Nephron (organoid): ENCODE results near the gene NOTUM.

ENCODE experiments used
- H3K27ac Mint-ChIP-seq, 3 experiments: 2 replicates each; pipeline ENCODE4 v1.8.0; 2020; ENCODE audit warnings: mixed read lengths in 3 of 3, mild to moderate bottlenecking in 2 of 3, moderate library complexity in 1 of 3
- H3K27me3 Mint-ChIP-seq: 2 replicates; pipeline ENCODE4 v1.8.0; 2021; ENCODE audit warnings: low read depth, mild to moderate bottlenecking, moderate library complexity, mixed read lengths
- H3K36me3 Mint-ChIP-seq: 2 replicates; pipeline ENCODE4 v1.8.0; 2020; ENCODE audit warnings: low read depth, mixed read lengths
- H3K4me1 Mint-ChIP-seq: 2 replicates; pipeline ENCODE4 v1.8.0; 2020; ENCODE audit warnings: mixed read lengths
- H3K4me3 Mint-ChIP-seq, 3 experiments: 2 replicates each; pipeline ENCODE4 v1.8.0; 2020; ENCODE audit warnings: mild to moderate bottlenecking in 3 of 3, mixed read lengths in 3 of 3, moderate library complexity in 2 of 3
- H3K9me3 Mint-ChIP-seq: 2 replicates; pipeline ENCODE4 v1.8.0; 2020; ENCODE audit warnings: mixed read lengths
- TF ChIP-seq, protein P1 (sequence below), 3 experiments: fragments of 200-600 bp; sonication (generic); IDR thresholded peaks; one replicate each; pipeline ENCODE4 v1.5.0; 2021; ENCODE audit warnings: antibody characterized with exemption in 3 of 3; ENCODE audit not compliant: unreplicated experiment in 3 of 3

The NOTUM gene

DNA sequence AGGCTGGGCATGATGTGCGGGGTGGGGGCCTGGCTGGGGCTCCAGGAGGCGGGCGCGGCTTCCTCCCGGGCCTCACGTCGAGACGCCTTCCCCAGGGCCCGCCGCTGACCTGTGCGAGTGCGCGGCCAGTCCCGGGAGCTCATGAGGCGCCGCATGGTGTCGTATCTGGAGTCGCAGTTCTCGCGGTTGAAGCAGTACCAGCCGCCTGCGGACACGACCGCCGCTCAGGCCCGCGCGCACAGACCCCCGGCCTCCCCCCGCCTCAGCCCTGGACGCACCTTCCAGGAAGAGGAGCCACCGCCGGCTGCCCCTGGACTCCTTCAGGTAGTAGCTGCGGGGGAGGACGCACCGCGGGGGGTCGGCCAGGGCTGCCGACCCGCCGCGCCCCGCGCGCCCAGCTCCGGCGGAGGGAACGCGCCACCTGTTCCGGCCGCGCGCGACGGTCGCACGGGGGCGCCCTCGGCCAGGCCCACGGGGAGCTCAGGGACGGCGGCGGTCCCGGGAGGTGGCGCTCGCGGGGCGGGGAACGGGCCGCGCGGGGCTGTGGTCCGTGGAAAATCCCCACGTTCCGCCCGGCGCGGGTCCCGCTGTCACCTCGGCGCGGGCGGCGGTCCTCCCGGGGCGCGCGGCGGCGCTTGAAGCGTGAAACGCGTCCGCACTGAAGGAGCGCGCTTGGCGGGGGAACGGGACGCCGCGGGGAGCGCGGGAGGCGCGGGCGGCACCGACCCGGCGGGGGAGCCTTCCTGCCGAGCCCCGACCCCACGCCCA lies 1.4 kb downstream of the NOTUM start:
- TF ChIP-seq, protein P1, sequence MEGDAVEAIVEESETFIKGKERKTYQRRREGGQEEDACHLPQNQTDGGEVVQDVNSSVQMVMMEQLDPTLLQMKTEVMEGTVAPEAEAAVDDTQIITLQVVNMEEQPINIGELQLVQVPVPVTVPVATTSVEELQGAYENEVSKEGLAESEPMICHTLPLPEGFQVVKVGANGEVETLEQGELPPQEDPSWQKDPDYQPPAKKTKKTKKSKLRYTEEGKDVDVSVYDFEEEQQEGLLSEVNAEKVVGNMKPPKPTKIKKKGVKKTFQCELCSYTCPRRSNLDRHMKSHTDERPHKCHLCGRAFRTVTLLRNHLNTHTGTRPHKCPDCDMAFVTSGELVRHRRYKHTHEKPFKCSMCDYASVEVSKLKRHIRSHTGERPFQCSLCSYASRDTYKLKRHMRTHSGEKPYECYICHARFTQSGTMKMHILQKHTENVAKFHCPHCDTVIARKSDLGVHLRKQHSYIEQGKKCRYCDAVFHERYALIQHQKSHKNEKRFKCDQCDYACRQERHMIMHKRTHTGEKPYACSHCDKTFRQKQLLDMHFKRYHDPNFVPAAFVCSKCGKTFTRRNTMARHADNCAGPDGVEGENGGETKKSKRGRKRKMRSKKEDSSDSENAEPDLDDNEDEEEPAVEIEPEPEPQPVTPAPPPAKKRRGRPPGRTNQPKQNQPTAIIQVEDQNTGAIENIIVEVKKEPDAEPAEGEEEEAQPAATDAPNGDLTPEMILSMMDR (IDR thresholded peaks at IDR 0.05; ENCODE audit: unreplicated experiment in 3 of 3): peak; percentile 74 to 78 (median 76)
- H3K9me3 Mint-ChIP-seq: no peaks in the 10 kb centered on the region
- H3K27ac Mint-ChIP-seq: no peak overlapping the region
- H3K4me3 Mint-ChIP-seq: peak overlapping the region in 2 of 3 experiments; percentile 74 to 79
- peaks cover 47% of the 10 kb centered on the region for H3K27me3 Mint-ChIP-seq
- peaks cover 13% of the 10 kb centered on the region for H3K4me1 Mint-ChIP-seq
- H3K36me3 Mint-ChIP-seq: no peaks in the 10 kb centered on the region

DNA sequence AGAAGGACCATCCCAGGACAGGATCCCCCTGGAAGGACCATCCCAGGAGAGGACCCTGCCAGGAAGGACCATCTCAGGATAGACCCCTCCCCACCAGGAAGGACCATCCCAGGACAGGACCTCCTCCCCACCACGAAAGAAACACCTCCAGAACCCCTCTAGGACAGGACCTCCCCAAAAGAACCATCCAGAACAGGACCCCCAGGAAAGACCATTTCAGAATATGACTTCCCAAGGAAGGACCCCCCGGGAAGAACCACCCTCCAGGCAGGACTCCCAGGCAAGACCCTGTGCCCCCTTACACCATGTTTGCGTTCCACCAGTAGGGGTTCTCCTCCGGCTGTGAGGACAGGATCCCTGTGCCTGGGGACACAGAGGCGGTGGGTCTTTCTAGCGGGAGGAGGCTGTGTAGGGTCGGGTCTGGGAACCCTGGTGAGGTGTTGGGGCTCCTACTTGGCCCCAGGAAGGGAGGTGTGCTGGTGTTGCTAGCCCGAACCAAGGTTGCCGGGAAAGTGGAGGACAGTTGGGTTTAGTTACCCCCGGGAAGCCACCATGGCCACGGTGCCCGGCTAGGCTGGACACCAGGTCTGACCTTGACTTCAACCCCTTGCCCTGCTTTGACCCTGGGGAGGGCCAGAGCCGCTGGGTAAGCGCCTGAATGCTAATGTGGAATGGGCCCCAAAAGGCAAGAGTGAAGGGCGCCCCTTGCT lies 2.2 kb downstream of the NOTUM start:
- peak overlapping the region; percentile 74 to 79 (median 76) for H3K4me3 Mint-ChIP-seq
- peaks cover 39% of the 10 kb centered on the region for H3K27me3 Mint-ChIP-seq
- H3K4me1 Mint-ChIP-seq: peaks cover 6% of the 10 kb centered on the region
- H3K9me3 Mint-ChIP-seq: no peaks in the 10 kb centered on the region
- peak overlapping the region in 1 of 3 experiments; percentile 39 for H3K27ac Mint-ChIP-seq
- TF ChIP-seq, protein P1 (IDR thresholded peaks at IDR 0.05; ENCODE audit: unreplicated experiment in 3 of 3): no peak
- no peaks in the 10 kb centered on the region for H3K36me3 Mint-ChIP-seq

DNA sequence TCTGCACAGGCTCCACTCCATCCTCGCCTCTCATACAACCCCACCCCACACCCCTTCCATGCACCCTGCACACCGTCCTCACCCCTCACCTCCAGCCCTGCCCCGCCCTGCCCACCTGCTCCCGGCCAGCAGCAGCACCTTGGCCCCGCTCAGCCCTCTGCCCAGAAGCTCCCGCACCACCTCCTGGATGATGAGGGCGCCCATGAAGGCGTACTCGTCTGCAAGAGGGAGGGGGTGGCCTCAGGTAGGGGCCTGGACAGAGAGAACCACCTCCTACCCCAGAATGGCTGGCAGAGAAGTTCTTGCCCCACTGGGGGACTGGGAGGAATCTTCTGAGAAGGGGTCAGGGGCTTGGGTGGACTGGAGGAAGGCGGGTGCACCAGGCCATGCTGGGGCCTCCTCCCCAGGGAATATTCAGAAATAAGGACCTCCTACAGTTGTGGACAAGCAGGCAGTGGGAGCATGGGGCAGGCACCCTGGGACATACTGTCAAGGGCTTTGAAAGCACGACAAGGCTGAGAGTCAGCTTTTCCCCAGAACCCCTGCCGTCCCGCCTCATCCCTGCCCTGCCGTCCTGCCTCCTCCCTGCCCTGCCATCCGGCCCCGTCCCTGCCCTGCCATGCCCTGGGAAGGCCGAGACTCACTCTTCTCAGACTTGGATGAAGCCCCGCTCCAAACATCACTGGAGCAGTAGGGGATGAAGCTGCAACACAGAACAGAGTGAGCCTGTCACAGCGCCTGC lies 3.1 kb downstream of the NOTUM start:
- Mint-ChIP-seq H3K4me1 (peaks cover 6% of the 10 kb centered on the region), H3K4me3 (peak overlapping the region; percentile 74 to 79 (median 76)), H3K36me3 (no peaks in the 10 kb centered on the region), H3K27ac (no peak overlapping the region), H3K27me3 (peaks cover 30% of the 10 kb centered on the region), H3K9me3 (no peaks in the 10 kb centered on the region)
- TF ChIP-seq, protein P1 (IDR thresholded peaks at IDR 0.05; ENCODE audit: unreplicated experiment in 3 of 3): no peak

DNA sequence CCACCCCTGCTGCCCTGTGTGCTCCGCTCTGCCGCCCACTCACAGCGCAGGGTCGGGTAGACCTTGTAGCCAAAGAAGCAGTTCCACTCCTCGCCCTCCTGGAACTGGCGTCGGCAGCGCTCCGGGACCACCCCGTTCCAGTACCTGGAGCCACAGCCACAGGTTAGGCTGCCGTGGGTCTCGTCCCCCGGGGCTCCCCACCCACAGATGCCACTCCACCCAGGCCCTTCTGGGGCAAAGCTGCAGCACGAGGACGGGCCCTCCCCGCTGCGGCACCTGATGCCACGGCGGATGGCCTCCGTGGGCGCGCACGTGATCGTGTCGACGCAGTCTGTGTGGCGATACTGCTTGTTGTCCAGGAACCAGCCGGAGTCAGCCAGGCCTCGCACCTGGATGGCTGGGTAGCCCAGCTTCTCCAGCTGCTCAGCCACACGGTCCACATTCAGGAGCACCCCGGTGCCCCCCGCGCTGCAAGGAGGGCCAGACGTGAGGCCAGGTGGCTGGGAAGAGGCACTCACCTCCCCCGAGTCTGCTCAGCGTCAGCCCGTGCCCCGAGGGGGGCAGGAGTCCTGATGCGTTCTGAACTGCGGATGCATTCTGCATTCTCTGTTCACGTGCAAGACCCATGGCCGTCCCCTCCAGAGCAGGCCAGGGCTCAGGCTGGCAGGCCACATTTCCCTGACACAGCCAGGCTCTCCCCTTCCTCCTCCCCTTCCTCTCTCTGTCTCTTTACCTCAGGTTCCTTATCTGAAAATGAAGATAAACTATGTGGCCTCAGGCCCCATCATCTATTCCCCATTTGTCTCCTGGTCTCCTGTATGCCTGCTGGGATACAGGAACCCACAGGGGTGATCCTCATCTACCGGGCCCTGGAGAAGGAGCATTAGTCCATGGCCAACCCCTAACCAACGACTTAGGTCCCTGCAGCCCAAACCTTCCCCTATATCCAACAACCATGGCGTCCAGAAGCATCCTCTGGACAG lies 4.1 kb downstream of the NOTUM start:
- Mint-ChIP-seq H3K9me3 (no peaks in the 10 kb centered on the region), H3K27ac (no peak overlapping the region), H3K4me1 (no peaks in the 10 kb centered on the region), H3K4me3 (peak overlapping the region in 1 of 3 experiments; percentile 42), H3K27me3 (peaks cover 21% of the 10 kb centered on the region), H3K36me3 (no peaks in the 10 kb centered on the region)
- TF ChIP-seq, protein P1 (IDR thresholded peaks at IDR 0.05; ENCODE audit: unreplicated experiment in 3 of 3): no peak
